ENCODE measurements around the gene ATP9A. TPM values are rescaled to one million over a fixed set of nuclear protein-coding genes. Genes with fewer than 3 reads are reported as not detected.

The ATP9A gene
- total RNA-seq, 4 donors from 2014 or later: 15.1 to 50.8 (median 30.0) TPM

DNA sequence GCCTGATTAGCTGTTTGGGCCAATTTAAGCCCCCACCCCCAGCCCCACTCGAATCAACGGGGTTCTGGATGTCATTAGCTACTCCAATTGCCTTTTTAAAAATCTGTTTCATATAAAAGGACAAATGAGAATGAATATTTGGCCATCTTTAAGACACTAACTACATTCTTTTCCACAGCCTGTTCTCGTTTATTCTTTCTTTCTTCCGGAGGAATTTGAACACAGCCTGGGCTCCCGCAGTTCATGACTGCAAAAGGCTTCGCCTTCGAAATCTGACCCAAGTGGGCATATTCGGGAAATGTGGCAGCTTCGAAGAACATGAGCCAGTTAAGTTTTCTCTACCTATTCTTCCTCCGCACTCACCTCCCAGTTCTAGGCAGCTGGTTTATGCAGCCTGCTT is 176.3 kb downstream of the ATP9A start:
- Histone ChIP-seq H3K27ac (no peak overlapping the region), H3K4me1 (no peaks in the 10 kb centered on the region), H3K27me3 (no peaks in the 10 kb centered on the region), H3K9me3 (no peaks in the 10 kb centered on the region), H3K4me3 (no peak overlapping the region), H3K36me3 (no peaks in the 10 kb centered on the region)
- DNase-seq: no peak
- no peak for TF ChIP-seq POLR2A (IDR thresholded peaks at IDR 0.05)
- TF ChIP-seq, protein P1, sequence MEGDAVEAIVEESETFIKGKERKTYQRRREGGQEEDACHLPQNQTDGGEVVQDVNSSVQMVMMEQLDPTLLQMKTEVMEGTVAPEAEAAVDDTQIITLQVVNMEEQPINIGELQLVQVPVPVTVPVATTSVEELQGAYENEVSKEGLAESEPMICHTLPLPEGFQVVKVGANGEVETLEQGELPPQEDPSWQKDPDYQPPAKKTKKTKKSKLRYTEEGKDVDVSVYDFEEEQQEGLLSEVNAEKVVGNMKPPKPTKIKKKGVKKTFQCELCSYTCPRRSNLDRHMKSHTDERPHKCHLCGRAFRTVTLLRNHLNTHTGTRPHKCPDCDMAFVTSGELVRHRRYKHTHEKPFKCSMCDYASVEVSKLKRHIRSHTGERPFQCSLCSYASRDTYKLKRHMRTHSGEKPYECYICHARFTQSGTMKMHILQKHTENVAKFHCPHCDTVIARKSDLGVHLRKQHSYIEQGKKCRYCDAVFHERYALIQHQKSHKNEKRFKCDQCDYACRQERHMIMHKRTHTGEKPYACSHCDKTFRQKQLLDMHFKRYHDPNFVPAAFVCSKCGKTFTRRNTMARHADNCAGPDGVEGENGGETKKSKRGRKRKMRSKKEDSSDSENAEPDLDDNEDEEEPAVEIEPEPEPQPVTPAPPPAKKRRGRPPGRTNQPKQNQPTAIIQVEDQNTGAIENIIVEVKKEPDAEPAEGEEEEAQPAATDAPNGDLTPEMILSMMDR (IDR thresholded peaks at IDR 0.05): no peak
- intact Hi-C loops (cut with DNase I; ENCODE audit: low total_unique reads): loop anchor here (10.0 kb wide), 1 partner anchor 217 kb away; no protein-coding TSS in a partner anchor

DNA sequence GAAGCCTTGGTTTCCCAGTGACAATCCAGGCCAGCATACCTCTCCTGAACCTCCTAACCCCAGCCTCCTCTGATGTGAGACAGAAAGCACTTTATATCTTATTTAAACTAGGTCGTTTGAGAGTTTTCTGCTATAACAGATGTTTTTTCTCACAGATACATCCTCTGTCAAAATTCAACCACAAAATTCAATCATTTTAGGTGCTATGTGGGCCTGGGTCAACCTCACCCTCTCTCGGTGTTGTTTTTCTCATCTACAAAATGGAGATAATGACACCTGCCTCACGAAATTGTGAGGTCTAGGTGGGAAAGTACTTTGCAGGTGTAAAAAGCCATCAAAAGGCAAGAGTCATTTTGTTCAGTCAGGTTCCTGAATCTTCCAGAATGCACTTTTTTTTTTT is 179.4 kb downstream of the ATP9A start:
- H3K36me3 ChIP-seq: no peaks in the 10 kb centered on the region
- no peaks in the 10 kb centered on the region for H3K4me1 ChIP-seq
- TF ChIP-seq, protein P1 (IDR thresholded peaks at IDR 0.05): no peak
- TF ChIP-seq POLR2A (IDR thresholded peaks at IDR 0.05): no peak
- H3K9me3 ChIP-seq: no peaks in the 10 kb centered on the region
- intact Hi-C loops (cut with DNase I; ENCODE audit: low total_unique reads): no loop called here
- H3K4me3 ChIP-seq: no peak overlapping the region
- H3K27me3 ChIP-seq: no peaks in the 10 kb centered on the region
- no peak overlapping the region for H3K27ac ChIP-seq
- DNase-seq: no peak

DNA sequence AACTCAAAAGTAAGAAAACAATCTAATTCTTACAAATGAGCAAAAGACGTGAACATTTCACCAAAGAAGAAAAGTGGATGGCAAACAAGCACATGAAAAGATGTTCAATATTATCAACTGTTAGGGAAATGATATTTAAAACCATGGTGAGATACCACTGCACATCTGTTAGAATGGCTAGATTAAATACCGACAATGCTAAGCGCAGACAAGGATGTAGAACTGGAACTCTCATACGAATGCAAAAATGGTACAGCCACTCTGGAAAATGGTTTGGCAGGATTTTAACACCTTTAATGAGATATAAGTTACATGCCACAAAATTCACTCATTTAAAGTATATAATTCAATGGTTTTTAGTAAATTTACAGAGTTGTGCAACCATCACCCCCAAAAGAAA is 181.0 kb downstream of the ATP9A start:
- H3K4me3 ChIP-seq: no peak overlapping the region
- DNase-seq: no peak
- H3K27me3 ChIP-seq: no peaks in the 10 kb centered on the region
- H3K36me3 ChIP-seq: no peaks in the 10 kb centered on the region
- H3K27ac ChIP-seq: no peak overlapping the region
- intact Hi-C loops (cut with DNase I; ENCODE audit: low total_unique reads): no loop called here
- H3K4me1 ChIP-seq: no peaks in the 10 kb centered on the region
- no peaks in the 10 kb centered on the region for H3K9me3 ChIP-seq
- TF ChIP-seq POLR2A (IDR thresholded peaks at IDR 0.05): no peak
- TF ChIP-seq, protein P1 (IDR thresholded peaks at IDR 0.05): no peak

DNA sequence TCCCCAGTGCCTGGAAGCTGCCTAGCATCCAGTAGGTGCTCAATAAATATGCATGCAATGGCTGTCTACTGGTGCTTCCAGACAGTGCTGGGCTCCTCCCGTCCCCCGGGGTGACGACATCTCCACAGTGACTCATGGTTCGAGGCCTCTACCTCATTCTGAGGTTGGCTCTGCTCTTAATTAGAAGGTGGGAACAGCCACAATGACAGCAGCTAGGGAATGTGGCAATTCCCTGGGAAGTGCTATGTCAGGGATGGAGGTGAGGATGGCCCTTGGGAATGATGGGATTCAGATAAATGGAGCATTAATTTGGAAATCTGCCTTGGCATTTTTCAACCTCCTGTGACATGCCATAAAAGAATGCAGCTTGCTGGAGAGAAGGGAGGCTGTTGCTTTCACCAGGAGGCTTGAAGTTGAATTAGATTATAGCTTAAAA is 182.2 kb downstream of the ATP9A start:
- Histone ChIP-seq H3K4me3 (no peak overlapping the region), H3K27ac (no peak overlapping the region), H3K4me1 (no peaks in the 10 kb centered on the region), H3K36me3 (no peaks in the 10 kb centered on the region), H3K9me3 (no peaks in the 10 kb centered on the region), H3K27me3 (no peaks in the 10 kb centered on the region)
- intact Hi-C loops (cut with DNase I; ENCODE audit: low total_unique reads): no loop called here
- no peak for DNase-seq
- TF ChIP-seq, protein P1 (IDR thresholded peaks at IDR 0.05): no peak
- no peak for TF ChIP-seq POLR2A (IDR thresholded peaks at IDR 0.05)

DNA sequence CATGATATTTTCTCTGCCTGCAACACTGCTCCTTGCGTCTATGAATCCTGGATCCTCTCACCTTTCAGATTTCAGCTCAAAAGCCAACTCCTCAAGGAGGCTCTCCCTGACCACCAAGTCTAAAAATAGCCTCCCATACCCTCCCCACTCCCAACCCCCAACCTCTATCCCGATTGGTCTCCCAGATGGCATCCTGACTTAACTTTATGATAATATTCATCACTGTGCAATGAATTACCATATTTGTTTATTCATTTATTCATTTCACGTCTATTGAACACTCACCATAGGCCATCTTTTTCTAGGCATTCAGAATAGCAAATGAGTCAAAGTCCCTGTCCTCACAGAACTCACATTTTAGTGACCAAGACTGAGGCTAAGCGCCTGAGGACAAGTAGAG is 183.0 kb downstream of the ATP9A start:
- H3K27ac ChIP-seq: no peak overlapping the region
- H3K4me1 ChIP-seq: no peaks in the 10 kb centered on the region
- H3K9me3 ChIP-seq: no peaks in the 10 kb centered on the region
- no peak for DNase-seq
- H3K4me3 ChIP-seq: no peak overlapping the region
- no peak for TF ChIP-seq POLR2A (IDR thresholded peaks at IDR 0.05)
- TF ChIP-seq, protein P1 (IDR thresholded peaks at IDR 0.05): no peak
- intact Hi-C loops (cut with DNase I; ENCODE audit: low total_unique reads): no loop called here
- no peaks in the 10 kb centered on the region for H3K36me3 ChIP-seq
- no peaks in the 10 kb centered on the region for H3K27me3 ChIP-seq
